Ovary (tissue), 3 donors: ENCODE measurements around the gene SPIN1.

Source experiments
- EP300 ChIP-seq: sonication (generic); formaldehyde crosslinking; IDR thresholded peaks from one replicate; pipeline ENCODE4 v1.6.1; 2017; ENCODE audit warnings: antibody characterized with exemption
- POLR2A ChIP-seq: fragments of 450-650 bp; IDR thresholded peaks from one replicate; pipeline ENCODE4 v1.6.1; 2017; ENCODE audit warnings: antibody characterized with exemption, mild to moderate bottlenecking, moderate library complexity
- TF ChIP-seq, protein P1 (sequence below), 3 donors: fragments of 450-650 bp in 2 of 3; fragments of 200-600 bp in 1 of 3; IDR thresholded peaks; one replicate each; pipeline versions ENCODE4 v1.5.1 to v1.8.0; 2016 to 2022; ENCODE audit warnings: antibody characterized with exemption in 3 of 3, mild to moderate bottlenecking in 1 of 3
- donor health status: DM: no; HTN: no; CAD: no.

DNA sequence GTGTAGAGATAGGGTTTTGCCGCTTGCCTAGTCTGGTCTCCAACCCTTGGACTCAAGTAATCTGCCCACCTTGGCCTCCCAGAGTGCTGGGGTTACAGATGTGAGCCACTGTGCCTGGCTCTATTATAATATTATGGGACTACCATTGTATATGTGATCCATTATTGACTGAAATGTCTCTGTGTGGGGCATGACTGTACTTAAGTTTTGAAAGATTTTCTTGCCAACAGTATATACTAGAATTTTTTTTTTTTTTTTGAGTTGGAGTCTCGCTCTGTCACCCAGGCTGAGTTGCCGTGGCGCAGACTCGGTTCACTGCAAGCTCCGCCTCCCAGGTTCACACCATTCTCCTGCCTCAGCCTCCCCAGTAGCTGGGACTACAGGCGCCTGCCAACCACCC lies 17.8 kb downstream of the SPIN1 start:
- TF ChIP-seq, protein P1, sequence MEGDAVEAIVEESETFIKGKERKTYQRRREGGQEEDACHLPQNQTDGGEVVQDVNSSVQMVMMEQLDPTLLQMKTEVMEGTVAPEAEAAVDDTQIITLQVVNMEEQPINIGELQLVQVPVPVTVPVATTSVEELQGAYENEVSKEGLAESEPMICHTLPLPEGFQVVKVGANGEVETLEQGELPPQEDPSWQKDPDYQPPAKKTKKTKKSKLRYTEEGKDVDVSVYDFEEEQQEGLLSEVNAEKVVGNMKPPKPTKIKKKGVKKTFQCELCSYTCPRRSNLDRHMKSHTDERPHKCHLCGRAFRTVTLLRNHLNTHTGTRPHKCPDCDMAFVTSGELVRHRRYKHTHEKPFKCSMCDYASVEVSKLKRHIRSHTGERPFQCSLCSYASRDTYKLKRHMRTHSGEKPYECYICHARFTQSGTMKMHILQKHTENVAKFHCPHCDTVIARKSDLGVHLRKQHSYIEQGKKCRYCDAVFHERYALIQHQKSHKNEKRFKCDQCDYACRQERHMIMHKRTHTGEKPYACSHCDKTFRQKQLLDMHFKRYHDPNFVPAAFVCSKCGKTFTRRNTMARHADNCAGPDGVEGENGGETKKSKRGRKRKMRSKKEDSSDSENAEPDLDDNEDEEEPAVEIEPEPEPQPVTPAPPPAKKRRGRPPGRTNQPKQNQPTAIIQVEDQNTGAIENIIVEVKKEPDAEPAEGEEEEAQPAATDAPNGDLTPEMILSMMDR (IDR thresholded peaks at IDR 0.05), result no peak
- no peak for TF ChIP-seq EP300
- no peak for TF ChIP-seq POLR2A
